ENCODE results near the gene PLD1. TPM values are rescaled to one million over a fixed set of nuclear protein-coding genes. Genes with fewer than 3 reads are reported as not detected.

The PLD1 gene
- total RNA-seq, 1 donor from 2014 or later: 0.93 TPM

- Mint-ChIP-seq H3K27ac (ENCODE audit: unreplicated experiment) (no peak overlapping the region), H3K36me3 (ENCODE audit: low read depth) (peaks cover 18% of the 10 kb centered on the region), H3K27me3 (ENCODE audit: low read depth) (no peaks in the 10 kb centered on the region), H3K4me3 (no peak overlapping the region), H3K9me3 (peaks cover 9% of the 10 kb centered on the region), H3K4me1 (peaks cover 16% of the 10 kb centered on the region)
- TF ChIP-seq CTCF (conservative IDR thresholded peaks at IDR 0.05): no peak
- DNase-seq (ENCODE audit: low read depth, low spot score): no peak
Measured at GRCh38 chr3:171850320-171850959, 40.2 kb upstream of the PLD1 start.

- Mint-ChIP-seq H3K27me3 (ENCODE audit: low read depth) (no peaks in the 10 kb centered on the region), H3K27ac (ENCODE audit: unreplicated experiment) (no peak overlapping the region), H3K4me3 (no peak overlapping the region), H3K36me3 (ENCODE audit: low read depth) (peaks cover 18% of the 10 kb centered on the region), H3K9me3 (peaks cover 11% of the 10 kb centered on the region), H3K4me1 (peaks cover 16% of the 10 kb centered on the region)
- no peak for TF ChIP-seq CTCF (conservative IDR thresholded peaks at IDR 0.05)
- no peak for DNase-seq (ENCODE audit: low read depth, low spot score)
Measured at GRCh38 chr3:171849617-171850319, 39.5 kb upstream of the PLD1 start.

GRCh38 chr3:171847595-171848259 lies 37.4 kb upstream of the PLD1 start:
- Mint-ChIP-seq H3K4me1 (peaks cover 22% of the 10 kb centered on the region), H3K4me3 (no peak overlapping the region), H3K27ac (ENCODE audit: unreplicated experiment) (no peak overlapping the region), H3K27me3 (ENCODE audit: low read depth) (no peaks in the 10 kb centered on the region), H3K36me3 (ENCODE audit: low read depth) (peaks cover 2% of the 10 kb centered on the region), H3K9me3 (peaks cover 7% of the 10 kb centered on the region)
- no peak for TF ChIP-seq CTCF (conservative IDR thresholded peaks at IDR 0.05)
- no peak for DNase-seq (ENCODE audit: low read depth, low spot score)

GRCh38 chr3:171847133-171847532 lies 36.9 kb upstream of the PLD1 start:
- Mint-ChIP-seq H3K27me3 (ENCODE audit: low read depth) (no peaks in the 10 kb centered on the region), H3K4me1 (peaks cover 23% of the 10 kb centered on the region), H3K4me3 (no peak overlapping the region), H3K9me3 (peaks cover 3% of the 10 kb centered on the region), H3K27ac (ENCODE audit: unreplicated experiment) (no peak overlapping the region), H3K36me3 (ENCODE audit: low read depth) (no peaks in the 10 kb centered on the region)
- no peak for DNase-seq (ENCODE audit: low read depth, low spot score)
- TF ChIP-seq CTCF (conservative IDR thresholded peaks at IDR 0.05): no peak

GRCh38 chr3:171846597-171846996 lies 36.3 kb upstream of the PLD1 start:
- Mint-ChIP-seq H3K9me3 (peaks cover 3% of the 10 kb centered on the region), H3K4me1 (peaks cover 25% of the 10 kb centered on the region), H3K27me3 (ENCODE audit: low read depth) (no peaks in the 10 kb centered on the region), H3K4me3 (no peak overlapping the region), H3K36me3 (ENCODE audit: low read depth) (no peaks in the 10 kb centered on the region), H3K27ac (ENCODE audit: unreplicated experiment) (no peak overlapping the region)
- DNase-seq (ENCODE audit: low read depth, low spot score): no peak
- no peak for TF ChIP-seq CTCF (conservative IDR thresholded peaks at IDR 0.05)

All from neural crest cell (in vitro differentiated cells).